Suppressor macrophage treated with lipopolysaccharide for 4 hours (primary cell): ENCODE data around the gene MED15.
"Not testable (repeated sequence)": the region's sequence is repeated elsewhere in the genome, so short reads cannot be mapped to it uniquely, and the experiment has no call there.

Experiments used
- DNase-seq: peaks from one replicate; pipeline ENCODE4 v3.0.0-alpha.2; 2020

Gene MED15

GRCh38 chr22:20532256-20532993, 25.0 kb downstream of the MED15 start:
- DNase-seq = no peak

- DNase-seq = no peak
Measured at GRCh38 chr22:20533095-20533878, 25.9 kb downstream of the MED15 start.

GRCh38 chr22:20533879-20534265, 26.5 kb downstream of the MED15 start:
- no peak for DNase-seq

- no peak for DNase-seq
Measured at GRCh38 chr22:20536590-20537324, 29.3 kb downstream of the MED15 start.

- no peak for DNase-seq
Measured at GRCh38 chr22:20537325-20537756, 29.9 kb downstream of the MED15 start.

GRCh38 chr22:20537983-20538382, 30.6 kb downstream of the MED15 start:
- DNase-seq = no peak

- DNase-seq = not testable (repeated sequence)
Measured at GRCh38 chr22:20538875-20539274, 31.5 kb downstream of the MED15 start.

GRCh38 chr22:20542055-20542454, 34.6 kb downstream of the MED15 start:
- no peak for DNase-seq

GRCh38 chr22:20542736-20543135, 35.3 kb downstream of the MED15 start:
- no peak for DNase-seq

- not testable (repeated sequence) for DNase-seq
Measured at GRCh38 chr22:20545318-20545634, 37.9 kb downstream of the MED15 start.

GRCh38 chr22:20545681-20546521, 38.5 kb downstream of the MED15 start:
- DNase-seq = no peak

GRCh38 chr22:20546541-20546950, 39.1 kb downstream of the MED15 start:
- DNase-seq = no peak

GRCh38 chr22:20547029-20547428, 39.6 kb downstream of the MED15 start:
- no peak for DNase-seq

GRCh38 chr22:20548806-20549205, 41.4 kb downstream of the MED15 start:
- DNase-seq = no peak

GRCh38 chr22:20549232-20549841, 41.9 kb downstream of the MED15 start:
- DNase-seq = peak; percentile 14

- no peak for DNase-seq
Measured at GRCh38 chr22:20550057-20550817, 42.8 kb downstream of the MED15 start.

GRCh38 chr22:20550851-20551744, 43.7 kb downstream of the MED15 start:
- DNase-seq = peak; percentile 62

- DNase-seq = no peak
Measured at GRCh38 chr22:20551805-20552442, 44.5 kb downstream of the MED15 start.

- DNase-seq = peak; percentile 4
Measured at GRCh38 chr22:20552443-20553401, 45.3 kb downstream of the MED15 start.
